Tongue (tissue), 2 donors: ENCODE measurements around the gene FBXW9. TPM values are rescaled to one million over a fixed set of nuclear protein-coding genes. Genes with fewer than 3 reads are reported as not detected.
"Not testable (repeated sequence)": the region's sequence is repeated elsewhere in the genome, so short reads cannot be mapped to it uniquely, and the experiment has no call there.

ENCODE experiments used
- DNase-seq: peaks from one replicate; pipeline ENCODE4 v3.0.0-alpha.2; 2015
- total RNA-seq: library from RNA; depleted of rRNA; stranded (reverse); fragments of >200 nt; gene quantifications from one replicate; pipeline ENCODE4 v1.2.3, GENCODE V29; 2014

FBXW9 gene
- total RNA-seq, 1 donor from 2014 or later: 8.0 TPM

GRCh38 chr19:12680034-12680433, 16.4 kb downstream of the FBXW9 start:
- DNase-seq: no peak

GRCh38 chr19:12678039-12678438, 18.4 kb downstream of the FBXW9 start:
- DNase-seq: not testable (repeated sequence)

GRCh38 chr19:12676928-12677327, 19.5 kb downstream of the FBXW9 start:
- no peak for DNase-seq

GRCh38 chr19:12676384-12676792, 20.0 kb downstream of the FBXW9 start:
- DNase-seq: peak; percentile 88

- DNase-seq: no peak
Measured at GRCh38 chr19:12675940-12676339, 20.5 kb downstream of the FBXW9 start.

GRCh38 chr19:12675399-12675798, 21.0 kb downstream of the FBXW9 start:
- no peak for DNase-seq

- DNase-seq: no peak
Measured at GRCh38 chr19:12672744-12673143, 23.7 kb downstream of the FBXW9 start.

- DNase-seq: no peak
Measured at GRCh38 chr19:12670159-12670928, 26.1 kb downstream of the FBXW9 start.

- DNase-seq: peak; percentile 92
Measured at GRCh38 chr19:12669270-12670158, 26.9 kb downstream of the FBXW9 start.

GRCh38 chr19:12668932-12669269, 27.5 kb downstream of the FBXW9 start:
- DNase-seq: peak; percentile 64

GRCh38 chr19:12668346-12668745, 28.1 kb downstream of the FBXW9 start:
- DNase-seq: no peak

- no peak for DNase-seq
Measured at GRCh38 chr19:12667731-12668302, 28.6 kb downstream of the FBXW9 start.

GRCh38 chr19:12666265-12667048, 30.0 kb downstream of the FBXW9 start, which contains the start of the genes MAN2B1 and WDR83:
Gene MAN2B1, minus strand, starts transcription at chr19:12666742. Its CDS starts 41 bp downstream, at chr19:12666701.
Gene WDR83, plus strand, starts transcription at chr19:12666807. Its CDS starts 2,984 bp downstream, at chr19:12669791.
- DNase-seq: peak; percentile 89

GRCh38 chr19:12665671-12666264, 30.7 kb downstream of the FBXW9 start:
- DNase-seq: no peak

GRCh38 chr19:12665281-12665573, 31.2 kb downstream of the FBXW9 start:
- no peak for DNase-seq

GRCh38 chr19:12664406-12665280, 31.8 kb downstream of the FBXW9 start:
- DNase-seq: no peak

GRCh38 chr19:12660980-12661379, 35.5 kb downstream of the FBXW9 start:
- no peak for DNase-seq

GRCh38 chr19:12657966-12658365, 38.5 kb downstream of the FBXW9 start:
- no peak for DNase-seq

- no peak for DNase-seq
Measured at GRCh38 chr19:12656899-12657571, 39.4 kb downstream of the FBXW9 start.

- no peak for DNase-seq
Measured at GRCh38 chr19:12655546-12655945, 40.9 kb downstream of the FBXW9 start.
